ENCODE data around the gene ZNF718.
"Not testable (repeated sequence)": the region's sequence is repeated elsewhere in the genome, so short reads cannot be mapped to it uniquely, and the experiment has no call there.

The ZNF718 gene

GRCh38 chr4:124275-125081 lies at the start of gene ZNF718:
TSS of gene ZNF718 (plus strand) at chr4:124501. CDS start at chr4:124671, 170 bp downstream.
- peak; percentile 95 for DNase-seq

- DNase-seq, result no peak
Observed at GRCh38 chr4:85951-86350, 38.4 kb upstream of the ZNF718 start.

DNA sequence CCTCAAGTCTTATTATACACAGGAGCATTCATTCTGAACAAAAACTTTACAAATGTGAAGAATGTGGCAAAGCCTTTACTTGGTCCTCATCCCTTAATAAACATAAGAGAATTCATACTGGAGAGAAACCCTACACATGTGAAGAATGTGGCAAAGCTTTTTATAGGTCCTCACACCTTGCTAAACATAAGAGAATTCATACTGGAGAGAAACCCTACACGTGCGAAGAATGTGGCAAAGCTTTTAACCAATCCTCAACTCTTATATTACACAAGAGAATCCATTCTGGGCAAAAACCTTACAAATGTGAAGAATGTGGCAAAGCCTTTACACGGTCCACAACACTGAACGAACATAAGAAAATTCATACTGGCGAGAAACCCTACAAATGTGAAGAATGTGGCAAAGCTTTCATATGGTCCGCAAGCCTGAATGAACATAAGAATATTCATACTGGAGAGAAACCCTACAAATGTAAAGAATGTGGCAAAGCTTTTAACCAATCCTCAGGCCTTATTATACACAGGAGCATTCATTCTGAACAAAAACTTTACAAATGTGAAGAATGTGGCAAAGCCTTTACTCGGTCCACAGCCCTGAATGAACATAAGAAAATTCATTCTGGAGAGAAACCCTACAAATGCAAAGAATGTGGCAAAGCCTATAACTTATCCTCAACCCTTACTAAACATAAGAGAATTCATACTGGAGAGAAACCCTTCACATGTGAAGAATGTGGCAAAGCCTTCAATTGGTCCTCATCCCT lies 37.6 kb upstream of the ZNF718 start:
- DNase-seq, result not testable (repeated sequence)

- DNase-seq, result no peak
Observed at GRCh38 chr4:98386-98785, 25.9 kb upstream of the ZNF718 start.

DNA sequence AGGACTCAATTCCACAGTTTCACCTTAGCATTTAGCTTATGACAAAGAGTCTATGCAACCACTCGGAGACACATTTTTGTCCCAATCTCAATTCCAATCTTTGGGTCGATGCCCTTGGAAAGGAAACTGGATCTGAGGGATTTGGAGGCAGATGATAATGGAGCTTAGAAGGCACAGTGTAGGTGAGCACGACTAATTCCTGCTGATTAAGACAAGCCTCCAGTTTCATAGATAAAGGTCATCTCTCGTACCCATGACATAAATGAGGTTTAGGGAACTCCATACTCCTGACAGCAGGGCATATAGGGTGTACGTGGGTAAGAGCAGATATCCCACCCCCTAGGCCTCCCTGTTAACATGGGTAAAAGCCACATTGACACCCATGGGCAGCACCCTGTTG lies 24.4 kb upstream of the ZNF718 start:
- DNase-seq, result no peak

- no peak for DNase-seq
Observed at GRCh38 chr4:107083-107443, 17.2 kb upstream of the ZNF718 start.

GRCh38 chr4:107444-108429 lies 16.6 kb upstream of the ZNF718 start:
- no peak for DNase-seq

DNA sequence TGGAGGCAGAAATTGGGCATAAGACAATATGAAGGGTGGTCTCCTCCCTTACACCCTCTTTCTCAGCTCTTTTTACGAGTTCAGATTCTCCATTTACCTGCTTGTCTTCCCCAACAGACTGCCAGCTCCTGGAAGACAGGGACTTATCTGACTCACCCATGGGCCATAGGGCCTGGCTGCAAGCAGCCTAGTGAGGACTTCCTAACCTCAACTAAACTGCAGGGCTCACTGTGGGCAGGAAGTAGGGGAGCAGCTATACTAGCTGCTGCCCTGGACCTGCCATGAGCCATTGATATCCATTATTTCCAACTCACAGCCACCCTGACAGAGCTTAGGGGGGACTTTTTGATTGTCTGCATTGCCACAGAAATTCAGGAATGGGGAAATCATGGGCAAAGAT lies 11.5 kb upstream of the ZNF718 start:
- no peak for DNase-seq

- DNase-seq, result no peak
Observed at GRCh38 chr4:113732-114131, 10.6 kb upstream of the ZNF718 start.

GRCh38 chr4:114149-114548 lies 10.2 kb upstream of the ZNF718 start:
- DNase-seq, result no peak

DNA sequence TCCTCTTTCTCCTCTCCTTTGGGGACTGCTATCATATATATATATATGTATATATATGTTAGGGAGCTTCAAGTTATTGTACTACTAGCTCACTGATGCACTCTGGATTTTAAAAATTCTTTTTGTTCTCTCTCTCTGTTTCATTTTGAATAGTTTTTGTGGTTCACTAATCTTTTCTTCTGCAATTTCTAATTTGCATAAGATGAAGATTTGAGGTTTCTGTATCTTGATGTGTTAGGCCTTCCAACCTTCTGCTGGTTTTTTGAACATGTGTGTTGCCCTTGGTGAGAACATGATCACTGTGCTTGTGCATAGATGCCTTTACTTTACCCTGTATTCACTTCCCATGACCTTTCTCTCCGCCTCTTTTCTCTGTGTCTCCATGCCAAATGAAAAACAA lies 7.8 kb upstream of the ZNF718 start:
- no peak for DNase-seq

- no peak for DNase-seq
Observed at GRCh38 chr4:120616-121015, 3.7 kb upstream of the ZNF718 start.

GRCh38 chr4:121408-122084 lies 2.8 kb upstream of the ZNF718 start:
- DNase-seq, result no peak

GRCh38 chr4:123922-124274 lies 403 bp upstream of the ZNF718 start:
- not testable (repeated sequence) for DNase-seq

DNA sequence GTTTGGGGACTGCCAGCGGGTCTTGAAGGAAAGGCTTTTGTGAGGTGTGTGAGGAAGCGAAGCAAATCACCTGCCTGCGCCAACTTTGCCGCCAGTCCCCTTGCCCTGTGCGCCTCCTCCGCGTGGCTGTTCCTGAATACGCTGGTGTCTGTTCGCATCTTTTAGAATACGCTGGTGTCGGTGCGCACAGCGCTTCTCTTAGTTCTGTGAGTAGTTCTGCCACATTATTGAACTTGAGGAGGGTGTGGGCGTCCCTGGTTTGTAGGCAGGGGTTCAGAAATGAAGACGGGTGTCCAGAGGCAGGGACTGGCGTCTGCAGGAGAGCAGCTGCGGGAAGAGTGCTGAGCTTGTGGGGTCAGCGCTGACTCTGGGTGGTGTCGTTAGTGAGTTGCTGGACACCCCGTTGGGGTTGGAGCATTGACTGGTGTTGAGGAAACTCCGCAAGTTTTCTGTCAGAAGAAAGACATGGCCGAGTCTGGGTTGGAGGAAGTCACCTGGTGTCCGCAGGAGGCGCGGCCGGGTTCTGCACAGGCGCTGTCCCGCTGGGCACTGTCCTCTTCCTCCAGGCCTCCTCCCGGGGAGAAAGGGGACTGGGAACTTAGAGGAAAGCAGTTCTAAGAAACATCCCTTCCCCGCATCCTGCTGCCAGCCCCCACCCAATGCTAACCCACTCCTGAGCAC lies 930 bp downstream of the ZNF718 start:
- DNase-seq, result peak; percentile 24

GRCh38 chr4:125833-126232 lies 1.5 kb downstream of the ZNF718 start:
- peak; percentile 13 for DNase-seq

DNA sequence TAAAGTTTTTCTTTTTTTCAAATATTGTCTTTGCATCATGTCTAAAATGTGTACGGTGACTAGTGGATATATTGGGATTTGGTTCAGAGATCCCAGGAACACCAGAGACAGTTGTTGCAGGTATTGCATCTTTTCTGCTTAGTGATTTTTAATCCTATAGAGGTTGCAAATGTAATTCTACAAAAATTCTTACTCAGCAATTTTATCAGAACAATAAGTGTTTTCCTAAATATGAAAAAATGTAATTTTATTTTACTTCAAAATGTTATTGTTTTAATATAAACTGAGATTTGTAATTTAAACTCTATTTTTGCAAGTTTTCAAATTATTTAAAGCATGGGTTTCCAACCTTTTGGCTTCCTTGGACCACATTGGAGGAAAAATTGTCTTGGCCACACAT lies 8.2 kb downstream of the ZNF718 start:
- DNase-seq, result no peak

- DNase-seq, result no peak
Observed at GRCh38 chr4:138935-139334, 14.6 kb downstream of the ZNF718 start.

DNA sequence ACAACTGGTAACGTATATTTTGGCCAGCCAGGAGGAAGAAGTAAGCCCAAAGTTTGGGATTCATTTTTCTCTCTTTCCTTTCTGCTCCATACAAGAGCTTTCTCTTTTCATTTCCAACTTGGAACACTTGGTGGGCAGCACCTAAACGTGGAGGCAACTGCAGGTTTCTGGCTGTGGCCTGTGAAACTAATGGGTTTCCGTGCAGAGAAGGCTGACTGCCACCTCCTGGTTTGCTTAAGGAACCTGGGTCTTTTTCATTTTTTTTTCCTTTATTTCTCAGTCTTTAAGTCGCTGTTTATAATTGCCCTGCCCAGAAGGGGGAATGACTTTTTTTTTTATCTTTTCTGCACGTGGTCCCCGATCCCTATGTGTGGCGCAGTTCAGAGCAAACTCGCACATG lies 15.4 kb downstream of the ZNF718 start:
- DNase-seq, result no peak

DNA sequence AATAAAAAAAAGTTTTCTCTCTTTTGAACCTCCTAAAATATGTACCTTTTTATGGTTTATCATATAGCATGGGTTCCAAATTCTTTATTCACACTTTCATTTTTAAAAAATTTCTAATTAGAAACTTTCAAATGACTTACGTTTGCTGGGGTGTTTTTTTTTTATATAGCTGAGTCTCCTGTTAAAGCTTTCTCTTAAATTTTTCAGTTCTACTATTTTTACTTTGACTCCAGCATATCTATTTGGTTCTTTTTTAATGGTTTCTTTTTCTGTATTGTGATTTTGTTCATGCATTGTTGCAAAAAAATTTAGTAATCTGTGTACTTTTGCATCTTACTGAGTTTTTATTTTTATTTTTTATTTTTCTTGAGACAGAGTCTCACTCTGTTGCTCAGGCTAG lies 22.3 kb downstream of the ZNF718 start:
- DNase-seq, result no peak

DNA sequence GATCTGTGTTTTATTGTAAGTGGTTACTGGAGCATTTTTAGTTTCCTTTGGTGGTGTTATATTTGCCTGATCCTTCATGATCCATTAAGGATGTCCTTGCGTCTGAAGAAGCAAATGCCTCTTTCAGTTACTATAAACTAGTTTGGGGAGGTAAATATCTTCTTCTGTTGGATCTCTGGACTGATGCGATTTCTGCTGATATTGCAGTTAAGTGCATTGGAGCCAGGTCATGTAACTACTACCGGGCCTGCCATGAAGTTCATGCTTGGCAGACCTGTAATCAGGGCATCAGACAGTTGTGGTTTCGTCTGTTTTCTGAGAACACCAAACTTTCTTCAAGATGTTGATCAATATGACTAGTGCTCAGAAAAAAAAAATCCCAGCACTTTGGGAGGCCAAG lies 22.9 kb downstream of the ZNF718 start:
- no peak for DNase-seq

Data from EL (cell line).